ENCODE data around the gene ELMO1. TPM values are rescaled to one million over a fixed set of nuclear protein-coding genes. Genes with fewer than 3 reads are reported as not detected.
A peak's percentile ranks its signal among the peaks of the same experiment; 100 is the strongest.

Gene ELMO1
- total and polyA plus RNA-seq, 2 of the 13 experiments (the other 11 are each of a cell fraction or from before 2014, with no cell fraction given), result 0.11 to 0.17 TPM

DNA sequence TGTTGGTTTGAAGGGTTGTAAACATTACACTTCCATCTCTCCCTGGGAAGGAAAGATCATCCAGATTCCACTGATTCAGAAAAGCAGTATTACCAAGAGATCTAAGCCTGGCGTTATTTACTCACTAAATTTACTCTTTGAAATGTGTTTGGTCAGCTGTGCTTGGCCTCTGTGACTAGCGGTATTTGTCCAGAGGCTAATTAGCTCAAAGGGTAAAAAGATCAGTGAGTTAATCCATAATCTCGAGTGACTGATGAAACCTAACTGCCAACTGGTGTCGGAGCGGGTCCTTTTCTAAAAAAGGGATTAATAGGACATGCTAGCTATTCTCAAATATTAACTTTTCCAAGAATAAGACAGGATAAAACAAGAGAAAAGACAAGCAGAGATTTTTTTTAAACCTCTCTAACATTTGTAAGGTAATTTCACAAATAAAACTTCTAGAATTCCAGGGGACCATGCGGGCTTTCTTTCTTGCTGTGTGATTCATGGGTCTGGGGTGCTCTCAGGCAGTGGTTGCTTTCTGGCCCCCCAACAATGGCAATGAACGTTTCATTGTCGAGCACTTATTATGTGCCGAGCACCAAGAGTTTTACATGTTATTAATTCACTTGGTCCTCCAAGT is 477.0 kb downstream of the ELMO1 start (continued):
- TF ChIP-seq KDM6A (CRISPR knock-in tag; IDR thresholded peaks at IDR 0.05; ENCODE audit: low read depth) (peak; percentile 97), SOX13 (IDR thresholded peaks at IDR 0.05) (peak; percentile 95), SOX13 (CRISPR knock-in tag; conservative IDR thresholded peaks at IDR 0.05 in 1 of 2, IDR thresholded peaks at IDR 0.05 in 1 of 2) (peak in 1 of 2 experiments; percentile 95; a peak in 2 of 4 replicates), ELF4 (CRISPR knock-in tag; IDR thresholded peaks at IDR 0.05; ENCODE audit: borderline replicate concordance) (no peak), MBD4 (IDR thresholded peaks at IDR 0.05; ENCODE audit: borderline replicate concordance, low read length) (peak; percentile 95), NR2F1 (CRISPR knock-in tag; IDR thresholded peaks at IDR 0.05) (peak; percentile 84 to 97), PITX1 (CRISPR knock-in tag; IDR thresholded peaks at IDR 0.05) (peak; percentile 99), IKZF5 (CRISPR knock-in tag; IDR thresholded peaks at IDR 0.05) (peak; percentile 48), SP1 (IDR thresholded peaks at IDR 0.05) (no peak), SP1 (CRISPR knock-in tag; IDR thresholded peaks at IDR 0.05) (0 out of 2 replicates have a peak, but pooled peaks have one; percentile 29), MED13 (CRISPR knock-in tag; IDR thresholded peaks at IDR 0.05) (peak; percentile 81; the same call in 1 of the 2 replicates), HNRNPUL1 (IDR thresholded peaks at IDR 0.05; ENCODE audit: low read depth, low read length) (peak; percentile 91), TAF1 (CRISPR knock-in tag; IDR thresholded peaks at IDR 0.05) (no peak), GFI1 (CRISPR knock-in tag; IDR thresholded peaks at IDR 0.05; ENCODE audit: borderline replicate concordance) (peak; percentile 98), SMAD3 (CRISPR knock-in tag; IDR thresholded peaks at IDR 0.05) (peak; percentile 95), ZNF543 (CRISPR knock-in tag; IDR thresholded peaks at IDR 0.05) (0 out of 2 replicates have a peak, but pooled peaks have one; percentile 26), FOXK2 (IDR thresholded peaks at IDR 0.05) (peak; percentile 69), SOX5 (CRISPR knock-in tag; IDR thresholded peaks at IDR 0.05; ENCODE audit: borderline replicate concordance) (peak; percentile 93), ESRRA (CRISPR knock-in tag; IDR thresholded peaks at IDR 0.05; ENCODE audit: low read depth) (peak; percentile 48; the same call in 1 of the 2 replicates), SALL1 (CRISPR knock-in tag; IDR thresholded peaks at IDR 0.05) (peak; percentile 79; the same call in 1 of the 2 replicates), STAG1 (CRISPR knock-in tag; IDR thresholded peaks at IDR 0.05) (peak; percentile 39), ZNF160 (CRISPR knock-in tag; IDR thresholded peaks at IDR 0.05) (no peak), KDM4B (CRISPR knock-in tag; IDR thresholded peaks at IDR 0.05) (peak; percentile 61; the same call in 1 of the 2 replicates), KAT2B (IDR thresholded peaks at IDR 0.05; ENCODE audit: borderline replicate concordance, low read depth, low read length) (no peak), LCORL (IDR thresholded peaks at IDR 0.05) (peak; percentile 40; the same call in 1 of the 2 replicates), LCORL (CRISPR knock-in tag; IDR thresholded peaks at IDR 0.05) (no peak)
- TF ChIP-seq, protein P1, sequence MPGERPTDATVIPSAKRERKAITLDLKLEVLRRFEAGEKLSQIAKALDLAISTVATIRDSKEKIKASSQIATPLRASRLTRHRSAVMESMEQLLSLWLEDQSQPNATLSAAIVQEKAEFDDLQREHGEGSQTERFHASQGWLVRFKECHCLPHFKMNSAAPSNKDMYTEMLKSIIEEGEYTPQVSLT (CRISPR knock-in tag; IDR thresholded peaks at IDR 0.05; ENCODE audit: borderline replicate concordance, low read depth), result no peak
- TF ChIP-seq, protein P2, sequence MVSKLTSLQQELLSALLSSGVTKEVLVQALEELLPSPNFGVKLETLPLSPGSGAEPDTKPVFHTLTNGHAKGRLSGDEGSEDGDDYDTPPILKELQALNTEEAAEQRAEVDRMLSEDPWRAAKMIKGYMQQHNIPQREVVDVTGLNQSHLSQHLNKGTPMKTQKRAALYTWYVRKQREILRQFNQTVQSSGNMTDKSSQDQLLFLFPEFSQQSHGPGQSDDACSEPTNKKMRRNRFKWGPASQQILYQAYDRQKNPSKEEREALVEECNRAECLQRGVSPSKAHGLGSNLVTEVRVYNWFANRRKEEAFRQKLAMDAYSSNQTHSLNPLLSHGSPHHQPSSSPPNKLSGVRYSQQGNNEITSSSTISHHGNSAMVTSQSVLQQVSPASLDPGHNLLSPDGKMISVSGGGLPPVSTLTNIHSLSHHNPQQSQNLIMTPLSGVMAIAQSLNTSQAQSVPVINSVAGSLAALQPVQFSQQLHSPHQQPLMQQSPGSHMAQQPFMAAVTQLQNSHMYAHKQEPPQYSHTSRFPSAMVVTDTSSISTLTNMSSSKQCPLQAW (CRISPR knock-in tag; IDR thresholded peaks at IDR 0.05), result peak; percentile 64
- TF ChIP-seq, protein P3, sequence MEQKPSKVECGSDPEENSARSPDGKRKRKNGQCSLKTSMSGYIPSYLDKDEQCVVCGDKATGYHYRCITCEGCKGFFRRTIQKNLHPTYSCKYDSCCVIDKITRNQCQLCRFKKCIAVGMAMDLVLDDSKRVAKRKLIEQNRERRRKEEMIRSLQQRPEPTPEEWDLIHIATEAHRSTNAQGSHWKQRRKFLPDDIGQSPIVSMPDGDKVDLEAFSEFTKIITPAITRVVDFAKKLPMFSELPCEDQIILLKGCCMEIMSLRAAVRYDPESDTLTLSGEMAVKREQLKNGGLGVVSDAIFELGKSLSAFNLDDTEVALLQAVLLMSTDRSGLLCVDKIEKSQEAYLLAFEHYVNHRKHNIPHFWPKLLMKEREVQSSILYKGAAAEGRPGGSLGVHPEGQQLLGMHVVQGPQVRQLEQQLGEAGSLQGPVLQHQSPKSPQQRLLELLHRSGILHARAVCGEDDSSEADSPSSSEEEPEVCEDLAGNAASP (CRISPR knock-in tag; IDR thresholded peaks at IDR 0.05; ENCODE audit: borderline replicate concordance), result peak; percentile 99

Data from HepG2 (cell line).